MM.1S (cell line): ENCODE results near the gene LRCH4.

ENCODE experiments used
- CTCF ChIP-seq: fragments of 300-600 bp; sonication (generic); IDR thresholded peaks from 2 replicates; pipeline ENCODE4 v1.5.1; 2016; ENCODE audit warnings: antibody characterized with exemption, low read length, mixed read lengths
- EZH2 ChIP-seq: fragments of 300-600 bp; sonication (generic); optimal IDR thresholded peaks from 2 replicates; pipeline ENCODE3; 2017; ENCODE audit warnings: low read depth, mild to moderate bottlenecking, antibody characterized with exemption, low read length, mixed read lengths

GRCh38 chr7:100620804-100621203, 34.9 kb upstream of the LRCH4 start:
- TF ChIP-seq CTCF (no peak), EZH2 (no peak)
